Brain microvascular endothelial cell (primary cell): ENCODE results near the gene ZC3H6.

ENCODE experiments used
- DNase-seq: peaks from one replicate; pipeline ENCODE4 v3.0.0-alpha.2; 2020
- H3K27ac ChIP-seq: fragments of 250-450 bp; sonication (Bioruptor Pico); 2 replicates; pipeline ENCODE4 v1.5.1; 2020; ENCODE audit warnings: mild to moderate bottlenecking, moderate library complexity
- H3K27me3 ChIP-seq: fragments of 250-450 bp; sonication (Bioruptor Pico); replicated peaks from 2 replicates; pipeline ENCODE4 v1.5.1; 2020; ENCODE audit warnings: mild to moderate bottlenecking
- H3K36me3 ChIP-seq: fragments of 250-450 bp; sonication (Bioruptor Pico); replicated peaks from 2 replicates; pipeline ENCODE4 v1.5.1; 2020; ENCODE audit warnings: mild to moderate bottlenecking
- H3K4me3 ChIP-seq: 2 replicates; pipeline ENCODE4 v1.5.1; 2011; ENCODE audit warnings: low read depth, mild to moderate bottlenecking, control low read depth, low read length, moderate library complexity
- in situ Hi-C: cut with HindIII; loops from 2 replicates; pipeline ENCODE4 v1.10.0; 2017; ENCODE audit warnings: low sequenced_read_pairs, low pct_ligation_motif_present
- TF ChIP-seq, protein P1 (sequence below): IDR thresholded peaks from 2 replicates; pipeline ENCODE4 v1.5.1; 2011; ENCODE audit warnings: low read depth, mild to moderate bottlenecking, moderate library complexity, low read length, control low read depth, inconsistent platforms; ENCODE audit errors: missing control alignments

Gene ZC3H6

DNA sequence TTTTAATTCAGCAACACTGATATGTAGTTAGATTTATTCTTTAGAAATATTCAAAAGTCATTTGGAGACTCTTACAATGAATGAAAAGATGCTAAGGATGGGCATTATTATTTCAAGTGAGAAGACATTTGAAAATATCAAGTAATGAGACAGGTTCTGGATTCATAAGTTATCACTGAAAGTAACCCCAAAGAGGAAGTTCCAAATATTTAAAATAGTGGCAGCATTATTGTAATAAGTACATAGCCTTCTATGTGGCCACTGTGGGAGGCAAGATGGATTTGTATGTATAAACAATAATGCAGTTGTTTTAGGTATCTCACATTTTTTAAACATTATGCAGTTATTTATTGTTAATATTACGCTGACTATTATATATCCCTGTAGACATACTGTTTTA, 29.7 kb downstream of the ZC3H6 start:
- Histone ChIP-seq H3K4me3 (no peak overlapping the region), H3K36me3 (no peaks in the 10 kb centered on the region), H3K27ac (no peak overlapping the region), H3K27me3 (no peaks in the 10 kb centered on the region)
- in situ Hi-C loops = no loop called here
- no peak for DNase-seq
- TF ChIP-seq, protein P1, sequence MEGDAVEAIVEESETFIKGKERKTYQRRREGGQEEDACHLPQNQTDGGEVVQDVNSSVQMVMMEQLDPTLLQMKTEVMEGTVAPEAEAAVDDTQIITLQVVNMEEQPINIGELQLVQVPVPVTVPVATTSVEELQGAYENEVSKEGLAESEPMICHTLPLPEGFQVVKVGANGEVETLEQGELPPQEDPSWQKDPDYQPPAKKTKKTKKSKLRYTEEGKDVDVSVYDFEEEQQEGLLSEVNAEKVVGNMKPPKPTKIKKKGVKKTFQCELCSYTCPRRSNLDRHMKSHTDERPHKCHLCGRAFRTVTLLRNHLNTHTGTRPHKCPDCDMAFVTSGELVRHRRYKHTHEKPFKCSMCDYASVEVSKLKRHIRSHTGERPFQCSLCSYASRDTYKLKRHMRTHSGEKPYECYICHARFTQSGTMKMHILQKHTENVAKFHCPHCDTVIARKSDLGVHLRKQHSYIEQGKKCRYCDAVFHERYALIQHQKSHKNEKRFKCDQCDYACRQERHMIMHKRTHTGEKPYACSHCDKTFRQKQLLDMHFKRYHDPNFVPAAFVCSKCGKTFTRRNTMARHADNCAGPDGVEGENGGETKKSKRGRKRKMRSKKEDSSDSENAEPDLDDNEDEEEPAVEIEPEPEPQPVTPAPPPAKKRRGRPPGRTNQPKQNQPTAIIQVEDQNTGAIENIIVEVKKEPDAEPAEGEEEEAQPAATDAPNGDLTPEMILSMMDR = no peak

- in situ Hi-C loops = no loop called here
- TF ChIP-seq, protein P1 = no peak
- H3K36me3 ChIP-seq = no peaks in the 10 kb centered on the region
Observed at GRCh38 chr2:112310906-112311305, 35.5 kb downstream of the ZC3H6 start.

DNA sequence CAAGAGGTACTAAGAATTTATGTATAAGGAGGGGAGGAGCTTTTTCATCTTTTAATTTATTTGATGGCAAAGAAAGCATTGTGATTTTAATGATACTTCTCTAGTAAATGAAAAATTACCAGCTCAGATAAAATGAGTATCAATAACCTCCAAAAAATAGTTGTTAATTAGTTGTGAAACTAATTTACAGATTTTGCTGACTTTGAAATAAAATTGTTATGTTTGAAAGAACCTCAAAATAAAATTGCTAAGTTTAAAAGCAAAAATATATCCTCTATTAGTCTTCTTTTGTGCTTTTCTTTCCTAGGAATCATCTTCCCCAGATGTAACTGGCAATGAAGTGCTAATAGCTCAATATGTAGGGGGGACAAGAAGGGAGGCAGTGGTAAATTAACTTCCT, 36.5 kb downstream of the ZC3H6 start:
- TF ChIP-seq, protein P1 = no peak
- Histone ChIP-seq H3K36me3 (no peaks in the 10 kb centered on the region), H3K27ac (no peak overlapping the region), H3K4me3 (no peak overlapping the region), H3K27me3 (no peaks in the 10 kb centered on the region)
- in situ Hi-C loops = no loop called here
- no peak for DNase-seq

More at GRCh38 chr2:112310906-112311305, 35.5 kb downstream of the ZC3H6 start:
- DNase-seq = no peak
- H3K4me3 ChIP-seq = no peak overlapping the region
- no peaks in the 10 kb centered on the region for H3K27me3 ChIP-seq
- no peak overlapping the region for H3K27ac ChIP-seq

GRCh38 chr2:112312821-112313220, 37.4 kb downstream of the ZC3H6 start:
- no peak overlapping the region for H3K4me3 ChIP-seq
- TF ChIP-seq, protein P1 = no peak
- no peaks in the 10 kb centered on the region for H3K27me3 ChIP-seq
- no peak for DNase-seq
- no peak overlapping the region for H3K27ac ChIP-seq
- H3K36me3 ChIP-seq = no peaks in the 10 kb centered on the region
- in situ Hi-C loops = no loop called here

GRCh38 chr2:112314856-112315255, 39.5 kb downstream of the ZC3H6 start:
- TF ChIP-seq, protein P1 = no peak
- no peaks in the 10 kb centered on the region for H3K27me3 ChIP-seq
- no peak overlapping the region for H3K4me3 ChIP-seq
- no peaks in the 10 kb centered on the region for H3K36me3 ChIP-seq
- no peak for DNase-seq
- H3K27ac ChIP-seq = no peak overlapping the region
- in situ Hi-C loops = no loop called here
